Measurements from ENCODE around the gene CSNK2A1. TPM values are rescaled to one million over a fixed set of nuclear protein-coding genes. Genes with fewer than 3 reads are reported as not detected.

The CSNK2A1 gene
- total RNA-seq, 2 experiments from 2014 or later = 154 to 155 TPM

DNA sequence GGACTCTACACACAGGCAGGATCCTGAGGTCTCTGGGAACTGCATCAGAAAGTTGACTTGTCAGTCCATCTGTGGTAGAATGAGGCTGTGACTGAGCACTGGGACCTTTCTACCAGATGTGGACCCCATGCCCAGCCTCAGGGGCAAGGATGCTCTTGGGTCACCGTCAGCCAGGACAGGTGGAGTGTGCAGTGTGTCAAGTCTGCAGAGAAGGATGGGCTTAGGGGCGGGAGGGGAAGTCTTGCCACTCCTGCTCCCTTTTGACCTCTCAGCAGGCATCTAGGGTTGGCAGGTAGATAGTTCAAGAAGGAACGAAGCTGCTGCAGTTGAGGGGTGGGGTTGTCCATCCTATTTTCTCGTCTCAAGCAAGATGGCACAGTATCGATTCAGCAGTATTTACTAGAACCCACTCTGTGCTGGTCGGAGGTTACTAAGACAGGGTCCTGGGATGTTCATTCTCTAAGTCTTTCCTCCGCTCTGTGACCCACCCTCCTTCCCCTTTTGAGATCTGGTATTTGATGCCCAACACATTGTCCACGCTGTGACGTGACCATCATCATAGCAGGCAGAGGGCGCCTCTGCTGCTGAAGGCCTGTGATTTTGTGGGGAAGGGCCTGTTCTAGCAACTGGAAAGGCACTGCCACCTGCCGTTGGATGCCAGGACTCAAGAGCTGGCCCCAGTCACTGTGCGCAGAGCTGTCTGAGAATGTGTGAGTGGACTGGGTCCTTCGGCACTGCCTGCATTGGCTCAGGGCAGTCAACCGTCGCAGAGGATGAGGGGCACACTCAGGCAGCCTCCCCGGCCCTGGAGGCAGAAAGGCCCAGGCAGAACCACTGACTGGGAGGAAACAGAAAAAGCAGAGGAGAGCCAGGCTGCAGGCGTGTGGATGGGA, 112.3 kb downstream of the CSNK2A1 start:
- peak; percentile 65 for DNase-seq
- Mint-ChIP-seq H3K4me1 (ENCODE audit: low read depth) (peaks cover 43% of the 10 kb centered on the region), H3K9me3 (no peaks in the 10 kb centered on the region), H3K4me3 (no peak overlapping the region), H3K36me3 (peaks cover 39% of the 10 kb centered on the region), H3K27ac (peak overlapping the region; percentile 91), H3K27me3 (no peaks in the 10 kb centered on the region)
- intact Hi-C loops (cut with micrococcal nuclease) = loop anchor here (1.0 to 5.0 kb wide), 2 partner anchors 49 to 77 kb away; partner anchors contain the start of gene TRIB3
- CTCF ChIA-PET = interaction anchor here (0.6 to 1.5 kb wide), 11 partner anchors 8 to 85 kb away, joined by 3 to 10 read pairs (median 4); no protein-coding TSS in a partner anchor
- POLR2A ChIA-PET = interaction anchor here (0.5 to 1.9 kb wide), 2 partner anchors 17 to 49 kb away, joined by 3 to 6 read pairs; no protein-coding TSS in a partner anchor

DNA sequence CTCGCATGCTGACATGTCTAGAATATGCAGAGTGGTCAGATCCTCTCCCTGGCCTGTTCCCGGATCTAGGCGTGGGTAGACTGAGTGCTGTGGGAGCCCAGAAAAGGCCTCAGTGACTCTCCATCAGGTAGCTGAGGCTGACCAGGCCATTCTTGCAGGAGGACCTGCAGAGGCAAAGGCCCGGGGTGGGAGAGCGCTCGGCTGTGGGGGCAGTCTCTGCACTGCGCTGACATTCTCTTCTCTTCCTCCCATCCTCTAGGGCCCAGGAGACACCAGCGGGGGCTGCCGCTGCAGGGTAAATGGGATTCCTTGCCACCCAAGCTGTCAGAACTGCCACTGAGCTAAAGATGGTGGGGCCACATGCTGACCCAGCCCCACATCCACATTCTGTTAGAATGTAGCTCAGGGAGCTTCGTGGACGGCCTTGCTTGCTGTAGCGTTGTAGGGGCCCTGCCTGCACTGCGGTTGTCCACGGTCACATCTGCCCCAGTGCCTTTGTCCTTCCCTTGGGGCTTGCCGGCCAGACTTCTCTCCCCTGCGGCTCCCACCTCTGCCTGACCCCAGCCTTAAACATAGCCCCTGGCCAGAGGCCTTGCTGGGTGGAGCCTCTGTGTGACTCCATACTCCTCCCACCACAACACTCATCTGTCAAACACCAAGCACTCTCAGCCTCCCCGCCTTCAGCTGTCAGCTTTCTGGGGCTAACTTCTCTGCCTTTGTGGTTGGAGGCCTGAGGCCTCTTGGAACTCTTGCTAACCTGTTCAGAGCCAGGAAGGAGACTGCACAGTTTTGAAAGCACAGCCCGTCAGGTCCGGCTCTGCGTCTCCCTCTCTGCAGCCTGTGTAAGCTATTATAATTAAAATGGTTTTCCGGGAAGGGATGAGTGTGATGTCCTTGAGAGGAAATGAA, 113.2 kb downstream of the CSNK2A1 start:
- CTCF ChIA-PET = interaction anchor here (0.9 to 1.4 kb wide), 3 partner anchors 10 to 76 kb away, joined by 3 to 8 read pairs (median 3); no protein-coding TSS in a partner anchor
- Mint-ChIP-seq H3K36me3 (peaks cover 32% of the 10 kb centered on the region), H3K27ac (peak overlapping the region; percentile 14), H3K27me3 (no peaks in the 10 kb centered on the region), H3K4me1 (ENCODE audit: low read depth) (peaks cover 41% of the 10 kb centered on the region), H3K4me3 (no peak overlapping the region), H3K9me3 (no peaks in the 10 kb centered on the region)
- no peak for DNase-seq
- intact Hi-C loops (cut with micrococcal nuclease) = loop anchor here (5.0 kb wide), 1 partner anchor 48 kb away; the partner anchor contains the start of gene TRIB3
- POLR2A ChIA-PET = interaction anchor here (1.2 kb wide), 1 partner anchor 8 kb away, joined by 3 read pairs; no protein-coding TSS in a partner anchor

DNA sequence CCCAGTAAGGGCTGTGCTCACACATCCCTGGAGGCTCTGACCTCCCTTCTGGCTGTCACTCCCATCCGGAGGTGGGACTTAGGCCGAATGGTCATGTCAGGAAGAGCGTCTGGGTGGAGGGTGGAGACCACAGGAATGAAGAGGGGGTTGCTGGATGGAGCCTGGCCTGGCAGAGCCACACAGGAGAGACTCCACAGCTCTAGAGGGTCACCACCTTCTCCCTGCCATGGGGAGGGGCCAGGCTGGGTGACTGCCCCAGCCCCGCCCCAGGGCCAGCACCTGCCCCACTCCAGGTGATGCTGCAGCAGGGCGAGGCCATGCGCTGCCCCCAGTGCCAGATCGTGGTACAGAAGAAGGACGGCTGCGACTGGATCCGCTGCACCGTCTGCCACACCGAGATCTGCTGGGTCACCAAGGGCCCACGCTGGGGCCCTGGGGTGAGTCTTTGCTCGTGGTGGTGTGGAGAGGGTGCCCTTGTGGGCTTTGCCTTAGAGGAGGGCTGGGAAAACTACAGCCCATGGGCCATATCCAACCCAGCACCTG, 114.9 kb downstream of the CSNK2A1 start:
- DNase-seq = no peak
- intact Hi-C loops (cut with micrococcal nuclease) = no loop called here
- Mint-ChIP-seq H3K9me3 (no peaks in the 10 kb centered on the region), H3K27ac (no peak overlapping the region), H3K27me3 (no peaks in the 10 kb centered on the region), H3K4me1 (ENCODE audit: low read depth) (peaks cover 26% of the 10 kb centered on the region), H3K36me3 (peaks cover 35% of the 10 kb centered on the region), H3K4me3 (no peak overlapping the region)
- ChIA-PET POLR2A (no interaction called here), CTCF (no interaction called here)

DNA sequence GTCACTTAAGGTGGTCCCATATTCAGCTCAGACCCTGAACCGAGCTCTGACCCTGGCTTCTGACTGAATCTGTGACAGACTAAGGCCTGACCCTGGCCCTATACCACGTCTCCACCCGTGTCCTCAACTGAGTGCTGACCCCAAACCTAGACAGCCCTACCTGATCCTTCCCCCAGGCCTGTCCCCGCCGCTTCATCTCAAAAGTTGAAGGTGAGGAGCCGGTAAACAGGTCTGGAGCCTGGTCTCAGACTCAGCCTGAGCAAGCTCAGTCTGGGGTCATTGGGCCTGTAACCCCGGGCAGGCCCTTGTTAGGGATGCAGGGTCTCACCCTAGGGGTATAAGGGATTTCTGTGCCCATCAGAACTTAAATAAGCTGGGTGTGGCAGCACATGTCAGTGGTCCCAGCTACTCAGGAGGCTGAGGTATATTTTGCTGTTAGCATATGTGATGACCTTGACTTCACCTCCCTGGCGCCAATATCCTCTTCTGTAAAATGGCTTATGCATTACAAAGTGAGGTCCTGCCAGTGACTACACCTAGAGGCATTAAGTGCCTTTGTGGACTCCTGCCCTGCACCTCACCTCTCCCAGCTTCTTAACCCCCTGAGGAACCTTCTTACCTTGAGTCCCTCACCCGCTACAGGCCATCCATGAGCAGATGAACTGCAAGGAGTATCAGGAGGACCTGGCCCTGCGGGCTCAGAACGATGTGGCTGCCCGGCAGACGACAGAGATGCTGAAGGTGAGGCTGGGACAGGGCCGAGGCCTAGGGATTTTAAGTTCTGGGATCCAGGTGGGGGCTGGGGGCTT, 115.5 kb downstream of the CSNK2A1 start:
- Mint-ChIP-seq H3K4me1 (ENCODE audit: low read depth) (peaks cover 19% of the 10 kb centered on the region), H3K27ac (no peak overlapping the region), H3K9me3 (no peaks in the 10 kb centered on the region), H3K36me3 (peaks cover 32% of the 10 kb centered on the region), H3K27me3 (no peaks in the 10 kb centered on the region), H3K4me3 (no peak overlapping the region)
- no peak for DNase-seq
- intact Hi-C loops (cut with micrococcal nuclease) = no loop called here
- ChIA-PET POLR2A (no interaction called here), CTCF (no interaction called here)

DNA sequence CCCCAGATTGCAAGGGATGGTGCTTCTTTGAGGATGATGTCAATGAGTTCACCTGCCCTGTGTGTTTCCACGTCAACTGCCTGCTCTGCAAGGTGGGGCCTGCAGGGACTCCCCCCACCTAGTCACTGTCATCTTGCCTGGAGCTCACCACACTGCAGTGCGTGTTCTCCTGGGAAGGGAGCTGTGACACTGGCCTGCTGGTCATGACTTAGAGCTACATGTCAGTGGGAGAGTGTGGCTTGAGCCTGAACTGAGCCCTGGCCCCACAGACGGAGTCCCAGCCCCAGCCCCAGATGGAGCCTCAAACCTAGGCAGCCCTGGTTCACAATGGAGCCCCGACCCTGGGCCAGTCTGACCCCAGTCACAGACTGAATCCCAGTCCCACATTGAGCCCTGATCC, 116.2 kb downstream of the CSNK2A1 start:
- POLR2A ChIA-PET = no interaction called here
- Mint-ChIP-seq H3K4me1 (ENCODE audit: low read depth) (peaks cover 13% of the 10 kb centered on the region), H3K27ac (no peak overlapping the region), H3K9me3 (no peaks in the 10 kb centered on the region), H3K36me3 (peaks cover 34% of the 10 kb centered on the region), H3K27me3 (no peaks in the 10 kb centered on the region), H3K4me3 (no peak overlapping the region)
- intact Hi-C loops (cut with micrococcal nuclease) = no loop called here
- CTCF ChIA-PET = no interaction called here
- no peak for DNase-seq

DNA sequence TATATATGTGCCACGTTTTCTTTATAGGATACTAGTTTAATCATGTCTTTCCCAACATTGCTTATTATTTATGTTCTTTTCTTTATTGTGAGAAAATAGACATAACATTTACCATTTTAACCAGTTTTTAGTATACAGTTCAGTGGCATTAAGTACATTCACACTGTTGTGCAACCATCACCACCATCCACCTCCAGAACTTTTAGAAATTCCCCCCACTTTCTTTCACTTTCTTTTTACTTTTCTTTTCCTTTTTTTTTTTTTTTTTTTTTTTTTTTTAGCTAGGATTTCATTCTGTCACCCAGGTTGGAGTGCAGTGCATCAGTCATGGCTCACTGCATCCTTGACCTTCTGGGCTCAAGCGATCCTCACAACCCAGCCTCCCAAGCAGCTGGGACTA, 117.0 kb downstream of the CSNK2A1 start:
- Mint-ChIP-seq H3K4me1 (ENCODE audit: low read depth) (peaks cover 9% of the 10 kb centered on the region), H3K4me3 (no peak overlapping the region), H3K27ac (no peak overlapping the region), H3K9me3 (no peaks in the 10 kb centered on the region), H3K27me3 (no peaks in the 10 kb centered on the region), H3K36me3 (peaks cover 41% of the 10 kb centered on the region)
- CTCF ChIA-PET = no interaction called here
- no peak for DNase-seq
- POLR2A ChIA-PET = no interaction called here
- intact Hi-C loops (cut with micrococcal nuclease) = no loop called here

Other genes with a start within 250 kb of the CSNK2A1 start
- 10 to 100 TPM; 15.2 to 15.9 TPM for gene ZCCHC3, start 246.2 kb downstream of the CSNK2A1 start, total RNA-seq
- gene SOX12, start 218.2 kb downstream of the CSNK2A1 start, total RNA-seq = 1 to 10 TPM; 4.4 to 4.7 TPM
- 1 to 10 TPM; 9.5 to 9.7 TPM for gene NRSN2, start 196.7 kb downstream of the CSNK2A1 start, total RNA-seq
- gene TRIB3, start 163.0 kb downstream of the CSNK2A1 start, total RNA-seq = 10 to 100 TPM; 42.6 to 43.5 TPM
- gene RBCK1, start 135.5 kb downstream of the CSNK2A1 start, total RNA-seq = 100 to 1,000 TPM; 137 to 139 TPM
- gene TBC1D20, start 81.3 kb downstream of the CSNK2A1 start, total RNA-seq = 10 to 100 TPM; 18.8 to 20.4 TPM
- not detected for gene TCF15, start 66.5 kb upstream of the CSNK2A1 start, total RNA-seq
- 10 to 100 TPM; 13.3 to 14.1 TPM for gene SRXN1, start 109.4 kb upstream of the CSNK2A1 start, total RNA-seq
- not detected for gene SCRT2, start 132.0 kb upstream of the CSNK2A1 start, total RNA-seq
- not detected for gene SLC52A3, start 224.7 kb upstream of the CSNK2A1 start, total RNA-seq